Progenitor cell of endocrine pancreas (in vitro differentiated cells): Measurements from ENCODE around the gene TRRAP. TPM values are rescaled to one million over a fixed set of nuclear protein-coding genes. Genes with fewer than 3 reads are reported as not detected.

Experiments used
- DNase-seq: peaks from one replicate; pipeline ENCODE4 v3.0.0; 2021; ENCODE audit warnings: low spot score; ENCODE audit not compliant: unreplicated experiment
- H3K27ac Mint-ChIP-seq: 2 replicates; pipeline ENCODE4 v1.8.0; 2021; ENCODE audit warnings: mild to moderate bottlenecking, moderate library complexity, mixed read lengths
- H3K27me3 Mint-ChIP-seq: 2 replicates; pipeline ENCODE4 v1.8.0; 2021; ENCODE audit warnings: mixed read lengths
- H3K36me3 Mint-ChIP-seq: 2 replicates; pipeline ENCODE4 v1.8.0; 2022; ENCODE audit warnings: mixed read lengths; ENCODE audit not compliant: insufficient read depth
- H3K4me1 Mint-ChIP-seq: 2 replicates; pipeline ENCODE4 v1.8.0; 2021; ENCODE audit warnings: low read depth, mixed read lengths
- H3K4me3 Mint-ChIP-seq: 2 replicates; pipeline ENCODE4 v1.8.0; 2021; ENCODE audit warnings: low read depth, mild to moderate bottlenecking, moderate library complexity, mixed read lengths
- H3K9me3 Mint-ChIP-seq: 2 replicates; pipeline ENCODE4 v1.8.0; 2021; ENCODE audit warnings: low read depth, mixed read lengths
- CTCF ChIP-seq: fragments of 200-600 bp; sonication (generic); IDR thresholded peaks from one replicate; pipeline ENCODE4 v1.5.0; 2021; ENCODE audit warnings: antibody characterized with exemption, mild to moderate bottlenecking; ENCODE audit not compliant: unreplicated experiment
- total RNA-seq: library from RNA; stranded (reverse); gene quantifications from 2 replicates; pipeline ENCODE4 v1.2.1, GENCODE V29; 2021

Gene TRRAP
- total RNA-seq, 1 donor from 2014 or later: 75.8 TPM

DNA sequence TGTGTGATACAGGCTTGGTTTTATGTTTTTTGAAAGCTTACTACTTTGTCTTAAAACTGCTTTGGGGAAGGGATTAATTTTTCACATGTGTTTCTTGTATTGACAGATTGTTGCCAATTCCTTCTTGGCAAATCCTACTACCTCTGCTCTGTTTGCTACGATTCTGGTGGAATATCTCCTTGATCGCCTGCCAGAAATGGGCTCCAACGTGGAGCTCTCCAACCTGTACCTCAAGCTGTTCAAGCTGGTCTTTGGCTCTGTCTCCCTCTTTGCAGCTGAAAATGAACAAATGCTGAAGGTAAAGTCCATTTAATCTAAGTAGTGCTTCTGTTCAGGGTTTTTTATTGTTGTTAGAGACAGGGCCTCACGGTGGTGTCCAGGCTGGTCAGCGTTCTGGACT is 33.6 kb downstream of the TRRAP start:
- peaks cover 28% of the 10 kb centered on the region for H3K36me3 Mint-ChIP-seq
- no peaks in the 10 kb centered on the region for H3K9me3 Mint-ChIP-seq
- no peak for DNase-seq
- H3K4me3 Mint-ChIP-seq: no peak overlapping the region
- H3K27me3 Mint-ChIP-seq: no peaks in the 10 kb centered on the region
- no peaks in the 10 kb centered on the region for H3K4me1 Mint-ChIP-seq
- TF ChIP-seq CTCF: no peak
- H3K27ac Mint-ChIP-seq: no peak overlapping the region

GRCh38 chr7:98913026-98913425 is 34.7 kb downstream of the TRRAP start:
- Mint-ChIP-seq H3K27ac (peak overlapping the region; percentile 31), H3K36me3 (peaks cover 28% of the 10 kb centered on the region), H3K4me1 (no peaks in the 10 kb centered on the region), H3K4me3 (no peak overlapping the region), H3K27me3 (no peaks in the 10 kb centered on the region), H3K9me3 (no peaks in the 10 kb centered on the region)
- DNase-seq: no peak
- TF ChIP-seq CTCF: no peak

DNA sequence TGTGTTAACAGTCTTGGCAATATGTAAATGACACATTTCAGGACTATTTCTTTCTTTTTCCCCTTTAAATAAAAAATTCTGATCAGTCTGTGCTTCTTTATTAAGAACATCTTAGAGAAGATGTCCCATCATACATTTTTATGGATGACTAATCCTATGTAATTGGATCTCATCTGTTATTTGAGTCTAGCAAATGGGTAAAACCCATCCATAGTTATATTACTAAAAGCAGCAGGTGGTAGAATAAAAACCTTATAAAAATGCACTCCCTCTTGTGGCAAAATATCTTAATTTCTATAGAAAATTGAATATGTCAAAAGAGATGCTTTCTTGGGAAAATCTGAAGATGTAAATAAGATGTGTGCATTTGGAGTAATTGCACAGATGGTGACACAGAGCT is 35.3 kb downstream of the TRRAP start:
- no peak for DNase-seq
- peaks cover 24% of the 10 kb centered on the region for H3K36me3 Mint-ChIP-seq
- H3K4me3 Mint-ChIP-seq: no peak overlapping the region
- no peaks in the 10 kb centered on the region for H3K9me3 Mint-ChIP-seq
- no peaks in the 10 kb centered on the region for H3K27me3 Mint-ChIP-seq
- H3K4me1 Mint-ChIP-seq: no peaks in the 10 kb centered on the region
- TF ChIP-seq CTCF: no peak
- no peak overlapping the region for H3K27ac Mint-ChIP-seq

GRCh38 chr7:98917331-98917730 is 39.0 kb downstream of the TRRAP start:
- Mint-ChIP-seq H3K27ac (no peak overlapping the region), H3K36me3 (peaks cover 28% of the 10 kb centered on the region), H3K27me3 (no peaks in the 10 kb centered on the region), H3K4me1 (no peaks in the 10 kb centered on the region), H3K9me3 (no peaks in the 10 kb centered on the region), H3K4me3 (no peak overlapping the region)
- no peak for TF ChIP-seq CTCF
- DNase-seq: no peak

GRCh38 chr7:98921608-98922372 is 43.5 kb downstream of the TRRAP start:
- no peaks in the 10 kb centered on the region for H3K9me3 Mint-ChIP-seq
- H3K36me3 Mint-ChIP-seq: peaks cover 44% of the 10 kb centered on the region
- no peak for TF ChIP-seq CTCF
- H3K27me3 Mint-ChIP-seq: no peaks in the 10 kb centered on the region
- no peaks in the 10 kb centered on the region for H3K4me1 Mint-ChIP-seq
- DNase-seq: no peak
- no peak overlapping the region for H3K27ac Mint-ChIP-seq
- H3K4me3 Mint-ChIP-seq: no peak overlapping the region
